GM12891 (cell line): ENCODE data around the gene CEP83.

ENCODE experiments used
- PAX5 ChIP-seq: IDR thresholded peaks from 2 replicates; pipeline ENCODE4 v1.6.1; 2011; ENCODE audit warnings: low read length, moderate library complexity, mild to moderate bottlenecking; ENCODE audit not compliant: insufficient read depth, severe bottlenecking
- POLR2A ChIP-seq: IDR thresholded peaks from 2 replicates; pipeline ENCODE4 v1.6.1; 2011; ENCODE audit warnings: low read depth, low read length, control low read depth
- POLR2AphosphoS5 ChIP-seq: IDR thresholded peaks from 2 replicates; pipeline ENCODE4 v1.6.1; 2011; ENCODE audit warnings: low read depth, low read length, control low read depth
- POU2F2 ChIP-seq: IDR thresholded peaks from 2 replicates; pipeline ENCODE4 v1.6.1; 2011; ENCODE audit warnings: low read depth, mild to moderate bottlenecking, control low read depth, low read length, moderate library complexity
- SPI1 ChIP-seq: IDR thresholded peaks from 2 replicates; pipeline ENCODE4 v1.6.1; 2011; ENCODE audit warnings: low read depth, low read length, control low read depth

GRCh38 chr12:94336211-94336925 lies 123.3 kb downstream of the CEP83 start:
- TF ChIP-seq PAX5: no peak
- no peak for TF ChIP-seq POLR2AphosphoS5
- TF ChIP-seq POU2F2: no peak
- no peak for TF ChIP-seq SPI1
- no peak for TF ChIP-seq POLR2A
